Dedifferentiated amniotic fluid mesenchymal stem cell (primary cell): ENCODE measurements around the gene CMTR1.

Source experiments
- DNase-seq: peaks from one replicate; pipeline ENCODE4 v3.0.0-alpha.2; 2016; ENCODE audit errors: extremely low spot score

CMTR1 gene

DNA sequence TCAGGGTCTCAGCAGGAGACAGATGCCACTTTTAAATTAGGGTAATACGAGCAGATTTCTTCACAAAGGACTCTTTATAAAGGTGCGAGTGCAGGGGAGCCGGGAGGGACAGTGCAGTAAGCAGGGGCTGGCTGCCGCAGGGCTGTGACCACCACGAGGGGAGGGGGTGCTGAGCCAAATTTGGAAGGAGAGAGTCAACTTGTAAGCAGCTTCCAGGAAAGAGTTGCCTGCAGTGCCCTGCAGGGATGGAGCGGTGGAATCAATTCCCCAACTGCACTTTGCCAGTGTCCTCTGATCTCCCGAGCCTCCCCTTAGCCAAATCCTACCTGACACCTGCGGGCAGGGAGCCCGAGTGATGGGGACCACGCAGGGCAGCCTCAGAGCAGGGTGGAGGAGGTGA, 80.6 kb downstream of the CMTR1 start:
- DNase-seq = no peak

- DNase-seq = no peak
These were observed 81.3 kb downstream of the CMTR1 start for GRCh38 chr6:37514321-37514771.

DNA sequence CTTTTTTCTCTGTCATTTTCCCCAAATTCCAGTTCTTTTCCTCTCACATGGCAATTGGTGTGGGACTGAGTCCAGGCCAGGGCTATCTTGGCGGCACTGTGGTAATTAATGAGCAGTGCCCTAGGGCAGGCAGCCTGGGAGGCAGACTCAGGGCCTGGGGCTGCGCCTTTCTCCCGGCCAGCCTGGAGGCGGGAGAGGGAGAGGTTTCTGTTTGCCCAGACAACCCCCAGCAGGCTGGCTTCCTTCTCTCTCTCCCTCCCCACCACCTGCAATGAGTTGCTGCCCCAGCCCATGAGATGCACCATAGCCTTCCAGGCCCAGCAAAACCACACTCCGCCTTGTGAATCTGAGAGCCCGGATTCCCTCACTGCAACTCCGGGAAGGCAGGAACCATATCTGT, 81.8 kb downstream of the CMTR1 start:
- DNase-seq = no peak

DNA sequence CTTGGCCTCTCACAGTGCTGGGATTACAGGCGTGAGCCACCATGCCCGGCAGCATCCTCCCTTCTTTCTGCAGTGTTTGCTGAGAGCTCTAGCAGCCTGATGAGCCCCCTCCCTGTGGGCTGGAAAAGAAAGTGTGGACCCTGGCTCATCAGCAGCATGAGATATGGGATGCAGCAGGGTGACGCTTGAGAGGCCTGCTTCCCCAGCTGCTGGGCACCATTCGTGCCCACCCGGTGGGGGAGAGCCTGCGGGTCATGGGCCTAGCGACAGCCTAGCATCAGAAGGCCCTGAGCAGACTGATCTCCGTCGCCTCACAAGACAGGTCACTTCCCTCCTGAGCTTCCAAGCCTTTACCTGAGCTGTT, 82.7 kb downstream of the CMTR1 start:
- no peak for DNase-seq

GRCh38 chr6:37516076-37516919, 83.3 kb downstream of the CMTR1 start:
- no peak for DNase-seq

DNA sequence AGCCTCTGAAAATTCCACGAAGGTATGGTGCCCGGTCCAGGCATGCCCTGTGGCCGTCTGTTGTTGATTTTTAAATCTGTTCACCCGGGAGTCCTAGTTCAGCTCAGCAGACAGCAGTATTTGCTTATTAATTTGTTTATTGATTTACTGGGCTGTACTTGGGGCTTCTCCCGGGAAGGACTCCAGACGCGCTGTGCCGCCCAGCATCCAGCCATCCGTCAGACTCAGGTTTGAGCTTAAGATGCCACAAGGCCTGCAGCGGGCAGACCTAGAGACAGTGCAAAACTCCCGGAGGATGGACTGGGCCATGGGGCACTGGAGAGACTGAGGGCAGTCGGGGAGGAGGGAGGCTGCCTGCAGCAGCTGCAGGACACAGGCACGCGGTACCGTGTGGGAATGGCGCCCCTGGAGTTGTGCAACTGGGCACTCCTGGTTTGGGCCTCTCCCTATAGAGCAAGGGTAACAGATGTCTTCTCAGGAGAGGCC, 83.9 kb downstream of the CMTR1 start:
- DNase-seq = no peak

DNA sequence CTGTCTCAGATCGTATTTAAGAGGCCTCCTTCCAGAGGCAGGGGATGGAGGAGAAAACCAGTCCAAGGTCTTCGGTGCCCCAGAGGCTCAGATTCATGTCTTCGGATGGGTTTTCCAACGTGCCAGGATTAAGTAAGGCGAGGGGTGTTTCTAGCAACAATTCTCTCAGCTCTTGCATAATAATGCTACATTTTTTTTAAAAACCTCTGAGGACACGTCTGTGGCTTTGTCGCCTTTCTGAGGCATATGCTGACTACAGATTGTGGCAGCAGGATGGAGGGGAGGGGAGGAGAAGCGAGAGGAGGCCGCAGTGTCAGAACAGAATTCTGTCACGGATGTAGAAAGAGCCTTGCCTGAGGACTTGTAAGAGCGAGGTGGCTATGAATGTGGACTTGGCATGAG, 84.4 kb downstream of the CMTR1 start:
- no peak for DNase-seq

DNA sequence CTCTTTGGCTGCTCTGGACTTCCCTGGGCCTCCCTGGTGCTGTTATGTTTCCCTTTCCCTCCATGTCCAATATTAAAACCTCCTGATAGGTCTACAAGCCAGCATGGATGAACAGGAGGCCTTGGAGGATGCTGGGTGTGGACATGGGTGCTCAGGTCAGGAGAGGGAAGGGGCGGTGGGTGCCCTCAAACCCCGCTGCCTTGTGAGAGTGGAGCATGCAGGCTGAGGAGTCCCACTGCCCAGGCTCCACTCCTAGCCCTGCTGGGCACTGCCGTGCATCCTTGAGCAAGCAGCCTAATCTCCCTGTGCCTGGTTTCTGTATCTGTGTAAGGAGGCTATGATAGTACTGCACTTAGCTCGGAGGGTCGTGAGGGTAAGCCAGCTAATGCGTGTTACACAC, 85.1 kb downstream of the CMTR1 start:
- no peak for DNase-seq

GRCh38 chr6:37519461-37519860, 86.4 kb downstream of the CMTR1 start:
- no peak for DNase-seq

DNA sequence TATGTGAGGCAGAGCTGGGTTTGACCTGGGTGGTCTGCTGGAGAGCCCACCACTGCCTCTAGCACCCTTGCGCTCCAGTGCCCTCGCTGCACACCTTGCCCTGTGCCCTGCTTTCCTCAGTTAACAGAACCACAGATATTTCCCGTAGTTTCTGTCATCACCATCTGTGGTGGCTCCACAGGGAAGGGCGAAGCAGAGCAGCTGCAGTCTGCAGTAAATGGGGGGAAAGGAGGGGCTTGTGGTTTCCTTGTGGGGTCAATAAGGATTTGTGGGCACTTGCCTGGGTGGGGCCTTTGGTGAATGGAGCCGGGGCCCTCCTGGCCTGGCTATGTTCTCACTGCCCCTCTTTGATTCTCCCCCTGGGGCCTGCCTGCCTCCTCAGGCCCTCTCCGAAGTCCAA, 87.9 kb downstream of the CMTR1 start:
- no peak for DNase-seq

- DNase-seq = no peak
These were observed 88.7 kb downstream of the CMTR1 start for GRCh38 chr6:37521674-37522073.

DNA sequence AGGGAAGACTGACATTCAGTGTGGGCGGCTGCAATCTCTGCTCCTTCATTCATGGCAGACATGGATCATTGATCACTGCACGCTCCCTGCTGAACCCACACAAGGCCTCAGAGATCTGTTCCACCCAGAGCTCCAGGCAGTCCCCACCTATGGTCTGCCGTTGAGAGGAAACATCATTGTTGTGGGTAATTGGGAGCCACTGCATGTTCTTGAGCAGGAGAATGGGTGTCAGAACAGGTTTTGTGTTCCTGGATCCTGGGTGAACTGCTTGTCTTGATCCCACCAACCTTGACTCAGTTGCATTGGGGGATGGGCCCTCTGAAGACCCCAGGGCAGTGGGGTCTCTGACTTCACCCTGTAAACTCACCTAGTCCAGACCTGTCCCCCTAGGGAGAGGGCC, 89.8 kb downstream of the CMTR1 start:
- DNase-seq = no peak

- no peak for DNase-seq
These were observed 90.4 kb downstream of the CMTR1 start for GRCh38 chr6:37523412-37523811.

GRCh38 chr6:37524025-37524969, 91.3 kb downstream of the CMTR1 start:
- DNase-seq = peak; percentile 55

DNA sequence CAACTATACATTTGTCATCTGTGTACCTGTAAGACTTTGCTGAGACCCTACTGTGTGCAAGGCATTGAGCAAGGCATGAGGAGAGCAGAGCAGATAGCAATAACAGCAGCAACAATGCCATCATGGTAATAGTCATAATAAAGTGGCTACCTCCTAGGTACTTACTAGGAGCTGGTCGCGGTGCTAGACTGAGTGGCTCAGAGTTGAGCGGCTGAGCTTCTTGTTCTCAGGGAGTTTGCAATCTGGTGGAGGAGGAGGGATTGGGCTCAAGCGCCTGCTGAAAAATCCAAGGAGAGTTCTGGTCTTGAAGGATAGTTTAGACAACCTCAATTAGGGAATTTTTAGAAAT, 91.9 kb downstream of the CMTR1 start:
- no peak for DNase-seq

DNA sequence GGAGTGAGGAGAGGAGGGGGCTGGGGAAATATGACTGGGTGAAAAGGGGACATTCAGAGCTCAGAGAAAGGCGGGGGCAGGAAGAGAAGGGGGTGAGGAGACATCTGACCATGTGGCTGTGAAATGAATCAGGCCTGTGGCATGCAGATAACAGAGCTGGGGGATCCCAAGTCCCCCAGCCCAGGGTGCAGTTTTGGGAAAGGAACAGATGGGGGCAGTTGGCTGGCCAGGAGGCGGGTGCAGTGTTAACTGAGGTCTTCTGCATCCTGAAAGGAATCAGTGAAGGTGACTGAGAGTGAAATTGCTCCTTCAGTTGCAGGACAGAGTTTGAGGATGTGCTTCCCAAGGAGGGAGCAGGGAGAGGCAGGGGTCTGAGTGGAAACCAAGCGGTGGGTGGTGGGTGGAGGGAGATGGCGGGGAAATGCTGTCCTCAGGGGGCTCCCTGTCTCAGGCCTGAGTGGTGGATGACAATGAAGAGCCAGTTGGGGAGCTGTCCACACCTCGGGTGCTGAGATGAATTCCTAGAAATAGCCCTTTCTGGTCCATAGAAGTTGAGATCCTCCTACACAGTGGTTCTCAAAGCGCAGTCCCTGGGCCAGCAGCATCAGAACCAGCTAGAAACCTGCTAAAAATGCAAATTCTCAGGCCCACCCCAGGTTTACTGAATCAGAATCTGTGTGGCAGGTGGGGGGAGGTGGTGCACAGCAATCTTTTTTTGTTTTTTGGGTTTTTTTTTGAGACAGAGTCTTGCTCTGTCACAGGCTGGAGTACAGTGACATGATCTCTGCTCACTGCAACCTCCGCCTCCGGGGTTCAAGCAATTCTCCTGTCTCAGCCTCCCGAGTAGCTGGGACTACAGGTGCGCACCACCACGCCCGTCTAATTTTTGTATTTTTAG, 92.7 kb downstream of the CMTR1 start:
- DNase-seq = no peak

DNA sequence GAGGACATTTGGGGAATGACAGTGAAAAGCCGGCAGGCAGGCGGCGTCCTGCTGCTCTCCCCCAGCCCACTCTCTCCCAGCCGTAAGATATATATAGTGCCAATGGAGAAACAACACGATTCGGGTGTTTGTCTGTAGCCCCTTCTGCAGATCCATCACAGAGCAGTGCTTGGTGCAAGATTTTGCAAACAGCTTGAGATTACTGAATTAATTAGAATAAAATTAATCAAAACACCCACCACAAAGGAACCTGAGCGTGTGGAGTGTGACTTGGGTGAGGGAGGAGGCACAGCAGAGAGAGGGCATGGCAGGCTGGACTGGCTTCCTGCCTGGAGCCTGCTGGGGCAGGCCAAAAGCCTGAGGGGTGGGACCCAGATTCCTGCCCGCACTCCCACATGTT, 95.5 kb downstream of the CMTR1 start:
- DNase-seq = no peak

GRCh38 chr6:37530297-37530696, 97.3 kb downstream of the CMTR1 start:
- no peak for DNase-seq

GRCh38 chr6:37531026-37531425, 98.0 kb downstream of the CMTR1 start:
- no peak for DNase-seq
